Activated T-helper 17 cell treated with anti-CD3 and anti-CD28 coated beads, Interleukin-2, amount 50 U/mL, for 72 hours (primary cell): ENCODE data around the gene EPHA5. TPM values are rescaled to one million over a fixed set of nuclear protein-coding genes. Genes with fewer than 3 reads are reported as not detected.

Source experiments
- ATAC-seq: fragments of 150-1000 bp; cut with Tn5 transposase; replicated peaks from 2 replicates; pipeline ENCODE4 v1.10.0; 2021; ENCODE audit warnings: mild to moderate bottlenecking, moderate library complexity
- H3K27ac Mint-ChIP-seq: one replicate; pipeline ENCODE4 v1.8.0; 2022; ENCODE audit warnings: mixed read lengths
- H3K27me3 Mint-ChIP-seq: one replicate; pipeline ENCODE4 v1.8.0; 2022; ENCODE audit warnings: mixed read lengths
- H3K36me3 Mint-ChIP-seq: one replicate; pipeline ENCODE4 v1.8.0; 2022; ENCODE audit warnings: low read depth, mild to moderate bottlenecking, mixed read lengths
- H3K4me1 Mint-ChIP-seq: one replicate; pipeline ENCODE4 v1.8.0; 2022; ENCODE audit warnings: mixed read lengths
- H3K4me3 Mint-ChIP-seq: one replicate; pipeline ENCODE4 v1.8.0; 2022; ENCODE audit warnings: mild to moderate bottlenecking, mixed read lengths
- H3K9me3 Mint-ChIP-seq: one replicate; pipeline ENCODE4 v1.8.0; 2022; ENCODE audit warnings: mixed read lengths
- total RNA-seq, 2 donors: library from RNA; stranded (reverse); gene quantifications; one replicate each; pipeline ENCODE4 v1.2.3, GENCODE V29; 2022

EPHA5 gene
- total RNA-seq, 2 donors from 2014 or later, result not detected

DNA sequence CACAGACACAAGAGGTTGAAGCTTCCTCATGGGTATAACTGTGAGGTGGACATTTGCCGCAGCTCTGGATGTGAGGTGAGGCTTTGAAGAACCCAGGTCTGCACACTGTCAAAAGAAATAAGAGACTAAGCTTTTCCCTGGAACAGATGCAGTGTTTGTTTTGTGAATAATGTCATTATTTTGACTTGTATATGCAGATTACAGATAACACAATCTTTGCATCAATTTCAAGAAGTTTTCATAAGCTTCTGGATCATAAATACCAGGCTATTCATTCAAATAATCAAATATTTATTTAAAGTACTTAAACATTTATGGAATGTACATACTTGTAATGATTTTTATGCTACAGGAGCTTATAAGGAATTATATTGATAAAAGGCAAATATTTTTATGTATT lies 174.8 kb downstream of the EPHA5 start:
- Mint-ChIP-seq H3K36me3 (no peaks in the 10 kb centered on the region), H3K4me3 (no peak overlapping the region), H3K4me1 (no peaks in the 10 kb centered on the region), H3K27ac (no peak overlapping the region), H3K9me3 (peaks cover 14% of the 10 kb centered on the region), H3K27me3 (no peaks in the 10 kb centered on the region)
- no peak for ATAC-seq

DNA sequence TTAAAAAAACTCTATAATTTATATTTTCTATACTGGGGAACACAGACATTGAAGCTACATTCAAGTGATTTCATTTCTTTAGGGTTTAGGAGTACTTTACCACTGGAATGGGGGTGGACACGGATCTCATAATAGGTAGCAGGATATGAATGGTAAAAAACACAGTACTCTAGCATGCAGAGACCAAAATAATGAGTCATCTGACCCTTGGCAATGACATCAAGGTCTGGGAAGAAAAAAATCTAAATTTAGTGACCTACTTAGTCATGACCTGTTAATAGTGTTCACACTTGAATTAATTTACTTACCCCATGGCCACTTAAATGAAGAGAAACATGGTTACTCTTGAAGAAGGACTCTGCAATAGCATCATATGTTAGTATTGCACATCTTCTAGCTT lies 187.9 kb downstream of the EPHA5 start:
- Mint-ChIP-seq H3K4me3 (no peak overlapping the region), H3K27ac (no peak overlapping the region), H3K4me1 (no peaks in the 10 kb centered on the region), H3K36me3 (no peaks in the 10 kb centered on the region), H3K27me3 (no peaks in the 10 kb centered on the region), H3K9me3 (peaks cover 7% of the 10 kb centered on the region)
- ATAC-seq, result no peak

DNA sequence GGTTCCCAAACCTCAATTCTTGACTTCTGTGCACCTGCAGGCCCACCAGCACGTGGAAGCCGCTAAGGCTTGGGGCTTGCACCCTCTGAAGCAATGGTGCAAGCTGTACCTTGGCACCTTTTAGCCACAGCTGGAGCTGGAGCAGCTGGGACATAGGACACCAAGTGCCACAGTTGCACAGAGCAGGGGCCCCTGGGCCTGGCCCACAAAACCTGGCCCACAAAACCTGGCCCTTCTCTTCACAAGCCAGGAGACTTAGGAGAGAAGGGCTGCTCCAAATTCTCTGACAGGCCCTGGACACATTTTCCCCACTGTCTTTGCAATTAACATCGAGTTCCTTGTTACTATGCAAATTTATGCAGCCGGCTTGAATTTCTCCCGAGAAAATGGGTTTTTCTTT lies 197.8 kb downstream of the EPHA5 start:
- no peak overlapping the region for H3K4me3 Mint-ChIP-seq
- H3K36me3 Mint-ChIP-seq, result no peaks in the 10 kb centered on the region
- no peaks in the 10 kb centered on the region for H3K4me1 Mint-ChIP-seq
- no peak for ATAC-seq
- no peak overlapping the region for H3K27ac Mint-ChIP-seq
- peaks cover 12% of the 10 kb centered on the region for H3K9me3 Mint-ChIP-seq
- H3K27me3 Mint-ChIP-seq, result no peaks in the 10 kb centered on the region

DNA sequence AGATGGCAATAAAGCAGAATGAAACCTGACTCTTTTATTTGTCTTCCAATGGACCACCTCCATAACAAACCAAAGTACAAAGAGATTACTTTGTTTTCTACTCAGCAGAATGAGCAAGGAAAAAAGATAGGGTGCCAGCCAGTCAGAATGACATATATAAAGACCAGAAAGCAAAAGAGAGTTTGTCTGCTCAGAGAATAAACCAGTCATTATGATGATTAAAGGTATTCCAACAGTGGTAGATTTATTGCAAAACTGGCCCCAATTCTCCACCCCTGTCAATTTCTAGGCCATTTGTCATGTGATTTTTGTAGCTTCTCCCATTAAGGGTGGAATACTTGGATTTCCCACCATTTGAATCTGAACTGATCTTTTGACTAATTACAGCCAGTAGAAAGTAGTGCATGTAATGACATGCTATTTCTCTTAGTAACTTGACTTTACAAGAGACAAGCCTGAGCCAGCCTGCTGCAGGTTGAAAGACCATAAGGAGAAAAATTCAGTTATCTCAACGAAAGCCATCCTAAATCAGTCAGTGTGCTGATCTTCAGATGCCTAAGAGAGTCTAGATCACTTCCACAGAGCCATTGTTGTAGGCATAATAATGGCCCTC lies 203.1 kb downstream of the EPHA5 start:
- no peak overlapping the region for H3K4me3 Mint-ChIP-seq
- H3K27me3 Mint-ChIP-seq, result no peaks in the 10 kb centered on the region
- H3K36me3 Mint-ChIP-seq, result no peaks in the 10 kb centered on the region
- ATAC-seq, result no peak
- peaks cover 8% of the 10 kb centered on the region for H3K9me3 Mint-ChIP-seq
- H3K4me1 Mint-ChIP-seq, result no peaks in the 10 kb centered on the region
- no peak overlapping the region for H3K27ac Mint-ChIP-seq

DNA sequence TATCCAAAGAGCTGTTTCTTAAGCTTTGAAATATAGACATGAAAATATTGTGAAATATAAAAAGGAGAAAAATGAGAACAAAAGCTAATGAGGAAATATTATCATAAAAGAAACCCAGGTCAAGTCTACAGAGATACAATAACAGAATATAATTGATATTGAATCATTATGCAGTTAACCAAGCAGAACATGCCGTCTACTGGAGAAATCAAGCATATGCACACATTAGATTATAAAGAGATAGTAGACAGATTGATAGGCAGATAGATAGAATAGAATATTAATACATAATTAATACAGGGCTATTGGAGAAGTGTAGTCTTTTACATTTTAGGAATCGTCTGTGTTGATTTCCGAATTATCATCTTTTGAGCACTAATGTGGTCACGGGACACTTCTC lies 208.5 kb downstream of the EPHA5 start:
- no peaks in the 10 kb centered on the region for H3K36me3 Mint-ChIP-seq
- no peak overlapping the region for H3K27ac Mint-ChIP-seq
- peaks cover 8% of the 10 kb centered on the region for H3K9me3 Mint-ChIP-seq
- no peak overlapping the region for H3K4me3 Mint-ChIP-seq
- H3K4me1 Mint-ChIP-seq, result no peaks in the 10 kb centered on the region
- ATAC-seq, result no peak
- H3K27me3 Mint-ChIP-seq, result no peaks in the 10 kb centered on the region

DNA sequence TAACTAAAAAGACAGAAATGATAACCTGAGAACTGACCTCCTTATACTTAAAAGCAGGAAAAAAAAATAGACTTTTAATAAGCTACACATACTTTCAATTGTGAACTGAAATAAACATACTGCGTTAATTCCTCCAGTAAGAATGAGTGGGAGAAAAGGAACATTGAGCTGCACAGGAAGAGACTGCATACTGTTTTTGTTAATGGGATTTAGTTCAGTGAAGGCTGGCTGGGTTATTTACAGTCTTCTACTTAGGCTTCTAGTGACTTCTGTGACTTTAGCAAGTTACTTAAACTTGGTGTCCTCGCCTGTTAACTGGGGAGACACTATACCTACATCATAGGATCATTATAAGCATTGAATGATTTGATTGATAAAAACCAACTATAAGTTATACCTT lies 213.3 kb downstream of the EPHA5 start:
- Mint-ChIP-seq H3K9me3 (no peaks in the 10 kb centered on the region), H3K27ac (no peak overlapping the region), H3K27me3 (no peaks in the 10 kb centered on the region), H3K36me3 (no peaks in the 10 kb centered on the region), H3K4me3 (no peak overlapping the region), H3K4me1 (no peaks in the 10 kb centered on the region)
- ATAC-seq, result no peak

DNA sequence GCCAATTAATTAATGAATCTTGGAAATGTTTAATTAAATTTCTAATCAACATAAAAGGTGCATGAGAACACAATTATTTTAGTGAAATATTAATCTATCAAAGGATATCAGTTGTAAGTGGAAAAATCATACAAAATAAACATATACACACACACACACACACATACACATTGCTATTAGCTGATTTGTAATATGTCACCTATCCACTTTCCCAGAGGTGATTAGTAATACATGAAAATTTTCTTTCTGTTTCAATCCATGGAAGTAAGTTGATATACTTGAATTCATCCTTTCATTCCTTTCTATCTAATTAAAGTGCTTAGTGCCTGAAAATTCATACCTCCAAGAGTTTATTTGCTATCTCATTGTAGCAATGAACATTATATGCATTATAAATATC lies 213.7 kb downstream of the EPHA5 start:
- Mint-ChIP-seq H3K27ac (no peak overlapping the region), H3K36me3 (no peaks in the 10 kb centered on the region), H3K9me3 (no peaks in the 10 kb centered on the region), H3K4me3 (no peak overlapping the region), H3K27me3 (no peaks in the 10 kb centered on the region), H3K4me1 (no peaks in the 10 kb centered on the region)
- no peak for ATAC-seq

DNA sequence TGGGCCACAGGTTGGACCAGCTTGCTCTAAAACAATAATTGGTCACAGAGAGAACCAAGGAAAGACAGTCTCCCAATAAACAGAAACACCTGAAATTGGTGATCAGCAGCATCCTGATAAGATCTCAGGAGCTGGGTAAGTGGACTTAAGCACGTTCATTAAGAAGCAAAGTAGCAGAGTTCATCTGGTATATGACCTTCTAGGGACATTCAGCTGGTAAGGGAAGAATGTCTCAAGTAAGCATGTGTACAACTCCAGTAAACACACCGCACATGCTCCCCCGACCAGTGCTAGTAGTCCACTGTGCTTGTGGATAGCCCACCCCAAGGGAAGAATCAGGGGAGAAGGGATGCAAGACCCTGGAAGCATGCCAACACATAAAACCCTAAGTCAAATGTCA lies 216.9 kb downstream of the EPHA5 start:
- no peaks in the 10 kb centered on the region for H3K9me3 Mint-ChIP-seq

DNA sequence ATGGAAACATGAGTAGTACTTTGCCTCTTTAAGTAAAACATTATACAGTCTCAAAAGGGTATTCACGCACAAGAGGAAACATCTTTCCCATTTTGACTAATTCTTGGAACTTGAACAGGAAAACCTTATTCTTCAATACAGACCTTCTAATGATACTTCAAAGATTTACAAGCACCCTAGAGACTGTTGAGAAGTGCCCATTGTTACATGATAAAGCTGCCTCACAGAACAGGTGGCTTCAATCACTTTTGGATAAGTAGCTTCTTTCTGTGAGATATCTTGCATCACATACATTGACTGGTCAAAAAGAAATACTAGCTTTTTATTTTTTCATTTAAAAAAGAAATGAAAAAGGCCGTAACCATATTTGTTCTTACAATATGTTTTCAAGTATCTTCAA lies 219.4 kb downstream of the EPHA5 start:
- H3K36me3 Mint-ChIP-seq, result no peaks in the 10 kb centered on the region
- H3K4me3 Mint-ChIP-seq, result no peak overlapping the region
- no peak for ATAC-seq
- no peaks in the 10 kb centered on the region for H3K27me3 Mint-ChIP-seq
- no peaks in the 10 kb centered on the region for H3K4me1 Mint-ChIP-seq
- H3K27ac Mint-ChIP-seq, result no peak overlapping the region
- H3K9me3 Mint-ChIP-seq, result no peaks in the 10 kb centered on the region

More for the DNA sequence above, 216.9 kb downstream of the EPHA5 start:
- Mint-ChIP-seq H3K36me3 (no peaks in the 10 kb centered on the region), H3K4me3 (no peak overlapping the region), H3K27me3 (no peaks in the 10 kb centered on the region), H3K4me1 (no peaks in the 10 kb centered on the region), H3K27ac (no peak overlapping the region)
- ATAC-seq, result no peak

DNA sequence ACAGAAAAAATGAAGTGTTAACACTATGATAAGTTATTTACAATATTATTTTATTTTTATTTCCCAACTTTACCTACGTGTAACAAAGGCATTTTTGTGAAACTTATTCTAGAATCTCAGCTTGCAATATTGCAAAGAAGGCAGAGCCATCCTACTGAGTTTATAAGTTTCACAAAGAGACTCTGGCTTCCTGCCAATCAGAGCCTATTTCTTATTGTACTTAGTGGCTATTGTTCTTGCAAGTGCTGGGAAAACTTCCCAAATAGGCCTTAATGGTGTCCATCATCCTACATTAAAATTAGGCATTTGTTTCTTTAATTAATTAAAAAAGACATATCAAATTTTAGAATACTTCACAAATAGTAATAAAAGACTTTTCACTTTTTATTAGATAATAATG lies 233.2 kb downstream of the EPHA5 start:
- H3K9me3 Mint-ChIP-seq, result no peaks in the 10 kb centered on the region
- no peaks in the 10 kb centered on the region for H3K27me3 Mint-ChIP-seq
- no peak overlapping the region for H3K27ac Mint-ChIP-seq
- no peak overlapping the region for H3K4me3 Mint-ChIP-seq
- no peak for ATAC-seq
- no peaks in the 10 kb centered on the region for H3K4me1 Mint-ChIP-seq
- no peaks in the 10 kb centered on the region for H3K36me3 Mint-ChIP-seq

DNA sequence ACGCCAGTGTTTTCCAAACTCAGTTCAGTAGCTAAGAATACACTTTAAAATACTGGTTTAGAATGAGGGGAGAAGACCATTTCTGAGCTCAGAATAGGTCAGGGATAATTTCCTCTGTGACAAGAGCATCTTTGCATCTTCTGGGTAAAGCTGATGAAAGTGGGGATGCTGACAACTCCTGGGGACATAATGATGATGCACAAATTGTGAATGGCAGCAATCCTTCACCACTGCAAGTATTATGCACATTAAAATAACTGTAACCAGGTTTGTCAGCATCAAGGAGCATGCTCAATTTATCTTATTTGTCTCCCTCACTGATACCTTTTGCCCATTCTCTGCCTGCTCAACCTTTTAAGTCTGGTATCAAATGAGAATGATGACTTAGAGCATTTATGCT lies 248.2 kb downstream of the EPHA5 start:
- no peaks in the 10 kb centered on the region for H3K27me3 Mint-ChIP-seq
- H3K36me3 Mint-ChIP-seq, result no peaks in the 10 kb centered on the region
- no peak overlapping the region for H3K27ac Mint-ChIP-seq
- H3K9me3 Mint-ChIP-seq, result peaks cover 3% of the 10 kb centered on the region
- H3K4me3 Mint-ChIP-seq, result no peak overlapping the region
- no peaks in the 10 kb centered on the region for H3K4me1 Mint-ChIP-seq
- no peak for ATAC-seq

DNA sequence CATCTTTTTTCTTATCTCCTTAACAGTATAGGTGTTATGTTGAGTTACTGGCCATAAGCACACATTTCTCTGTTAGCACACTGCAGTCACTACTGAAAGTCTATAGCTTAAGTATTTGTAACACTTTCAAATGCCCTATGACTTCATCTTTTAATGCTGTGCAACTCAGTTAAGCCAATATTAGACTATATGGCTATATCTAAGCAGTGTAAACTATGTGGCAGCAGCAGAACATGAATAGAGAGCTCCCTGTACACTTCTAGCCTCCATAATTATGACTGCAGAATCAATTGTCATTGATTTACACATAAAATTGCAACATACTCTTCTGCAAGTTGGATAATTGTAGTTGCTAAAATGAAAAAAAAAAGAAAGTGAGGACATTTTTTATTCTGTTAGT lies 250.3 kb downstream of the EPHA5 start:
- H3K36me3 Mint-ChIP-seq, result no peaks in the 10 kb centered on the region
- peaks cover 3% of the 10 kb centered on the region for H3K9me3 Mint-ChIP-seq
- no peak overlapping the region for H3K27ac Mint-ChIP-seq
- no peaks in the 10 kb centered on the region for H3K27me3 Mint-ChIP-seq
- no peak overlapping the region for H3K4me3 Mint-ChIP-seq
- ATAC-seq, result no peak
- H3K4me1 Mint-ChIP-seq, result no peaks in the 10 kb centered on the region

DNA sequence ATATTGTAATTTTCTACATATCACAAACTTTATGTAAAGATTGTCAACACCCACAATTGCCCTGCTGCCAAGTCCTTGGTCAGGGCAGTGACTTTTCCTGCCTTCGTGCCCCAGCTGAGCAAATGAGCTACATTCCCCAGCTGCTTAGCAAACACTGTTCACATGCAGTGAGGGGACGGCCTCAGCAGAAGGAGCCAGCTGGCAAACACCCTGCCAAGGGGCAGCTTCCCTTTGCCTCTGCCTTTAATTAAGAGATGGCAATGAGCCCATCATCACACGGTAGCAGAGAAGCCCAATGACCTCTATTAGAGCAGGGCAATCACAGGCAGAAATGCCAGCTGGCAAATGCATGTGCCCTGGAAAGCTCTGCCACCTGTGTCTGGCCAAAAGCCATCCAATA lies 253.4 kb downstream of the EPHA5 start:
- H3K27me3 Mint-ChIP-seq, result no peaks in the 10 kb centered on the region
- H3K4me1 Mint-ChIP-seq, result no peaks in the 10 kb centered on the region
- peaks cover 3% of the 10 kb centered on the region for H3K9me3 Mint-ChIP-seq
- no peak for ATAC-seq
- no peak overlapping the region for H3K27ac Mint-ChIP-seq
- no peak overlapping the region for H3K4me3 Mint-ChIP-seq
- H3K36me3 Mint-ChIP-seq, result no peaks in the 10 kb centered on the region

DNA sequence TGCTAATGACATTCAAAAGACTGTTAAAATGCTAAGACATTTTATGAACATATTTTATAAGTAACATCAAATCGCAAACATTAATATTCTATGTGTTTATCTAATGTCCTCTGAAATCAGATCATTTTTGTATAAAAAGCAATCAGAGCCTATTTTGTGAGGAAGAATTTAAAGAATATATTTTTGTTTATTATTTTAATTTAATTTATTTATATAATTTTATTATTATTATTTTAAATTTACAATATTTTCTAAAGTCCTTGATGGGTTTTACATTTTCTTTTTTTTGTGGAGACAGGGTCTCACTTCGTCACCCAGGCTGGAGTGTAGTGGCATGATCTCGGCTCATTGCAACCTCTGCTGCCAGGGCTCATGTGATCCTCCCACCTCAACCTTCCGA lies 262.8 kb downstream of the EPHA5 start:
- no peaks in the 10 kb centered on the region for H3K4me1 Mint-ChIP-seq
- ATAC-seq, result no peak
- H3K27me3 Mint-ChIP-seq, result no peaks in the 10 kb centered on the region
- H3K4me3 Mint-ChIP-seq, result no peak overlapping the region
- H3K27ac Mint-ChIP-seq, result no peak overlapping the region
- no peaks in the 10 kb centered on the region for H3K36me3 Mint-ChIP-seq
- peaks cover 8% of the 10 kb centered on the region for H3K9me3 Mint-ChIP-seq

DNA sequence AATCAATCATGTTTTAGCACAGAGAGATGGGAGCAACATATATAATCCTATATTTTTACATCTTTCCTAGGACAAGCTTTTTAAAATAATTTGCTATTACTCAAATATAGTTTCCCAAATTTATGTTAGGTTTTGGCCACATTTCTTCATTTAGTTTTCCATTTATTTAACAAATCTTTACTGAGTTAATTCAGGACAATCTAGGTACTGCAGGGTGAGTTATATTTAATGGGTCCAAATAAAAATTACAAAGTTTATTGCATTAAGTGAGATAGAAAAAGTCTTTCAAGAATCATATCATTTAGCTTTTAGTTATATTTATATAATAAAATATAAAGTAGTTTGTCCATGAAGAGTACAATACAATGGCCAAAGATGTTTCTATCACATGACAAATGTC lies 269.2 kb downstream of the EPHA5 start:
- Mint-ChIP-seq H3K27me3 (no peaks in the 10 kb centered on the region), H3K27ac (no peak overlapping the region), H3K4me3 (no peak overlapping the region), H3K36me3 (no peaks in the 10 kb centered on the region), H3K9me3 (peaks cover 15% of the 10 kb centered on the region), H3K4me1 (no peaks in the 10 kb centered on the region)
- no peak for ATAC-seq

DNA sequence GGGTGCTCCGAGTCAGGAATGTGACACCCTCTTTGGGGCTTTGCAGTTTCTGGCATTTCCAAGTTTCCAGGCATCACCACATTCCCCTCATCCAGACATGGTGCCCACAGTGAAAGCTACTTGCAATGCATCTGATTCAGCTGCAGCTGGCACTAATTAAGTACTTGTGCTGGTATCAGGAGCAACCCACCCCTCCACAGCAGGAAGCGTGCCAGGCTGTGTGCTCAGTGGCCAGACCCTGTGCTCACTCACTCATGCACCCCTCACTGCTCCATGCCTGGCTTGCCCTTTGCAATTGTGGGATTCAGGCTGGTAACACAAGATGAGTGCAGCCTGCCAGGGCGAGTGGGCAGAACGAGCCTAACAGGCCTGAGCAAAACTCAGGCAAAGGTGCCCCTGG lies 271.2 kb downstream of the EPHA5 start:
- Mint-ChIP-seq H3K27ac (no peak overlapping the region), H3K9me3 (peaks cover 15% of the 10 kb centered on the region), H3K27me3 (no peaks in the 10 kb centered on the region), H3K36me3 (no peaks in the 10 kb centered on the region), H3K4me1 (no peaks in the 10 kb centered on the region), H3K4me3 (no peak overlapping the region)
- no peak for ATAC-seq
